Measurements from ENCODE around the gene BCL11B. TPM values are rescaled to one million over a fixed set of nuclear protein-coding genes. Genes with fewer than 3 reads are reported as not detected.

Gene BCL11B
- total RNA-seq, 1 experiment from 2014 or later, result 0.21 TPM

DNA sequence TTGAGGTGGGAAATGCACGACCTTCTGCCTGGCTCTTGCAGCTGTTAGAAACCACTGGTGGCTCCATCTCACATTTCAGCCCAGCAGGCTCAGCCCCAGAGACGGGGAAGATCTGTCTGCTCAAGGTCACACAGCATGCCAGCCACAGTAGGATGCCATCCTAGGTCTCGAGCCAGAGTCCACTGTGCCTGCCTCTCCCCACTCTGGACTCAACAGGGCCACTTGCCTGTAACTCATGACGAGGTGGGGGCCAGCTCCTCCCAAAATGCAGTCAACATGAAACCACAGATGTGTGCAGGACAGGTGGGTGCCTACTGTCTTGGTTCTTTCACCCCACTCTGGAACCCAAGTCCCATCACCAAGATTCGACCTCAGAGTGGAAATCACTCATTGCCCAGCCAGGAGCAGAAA lies 23.2 kb downstream of the BCL11B start:
- no peak for DNase-seq (ENCODE audit: low read depth, low spot score)
- in situ Hi-C loops (cut with HindIII; ENCODE audit: low pct_unique_long_range_greater_than_20kb, low sequenced_read_pairs), result no loop called here

DNA sequence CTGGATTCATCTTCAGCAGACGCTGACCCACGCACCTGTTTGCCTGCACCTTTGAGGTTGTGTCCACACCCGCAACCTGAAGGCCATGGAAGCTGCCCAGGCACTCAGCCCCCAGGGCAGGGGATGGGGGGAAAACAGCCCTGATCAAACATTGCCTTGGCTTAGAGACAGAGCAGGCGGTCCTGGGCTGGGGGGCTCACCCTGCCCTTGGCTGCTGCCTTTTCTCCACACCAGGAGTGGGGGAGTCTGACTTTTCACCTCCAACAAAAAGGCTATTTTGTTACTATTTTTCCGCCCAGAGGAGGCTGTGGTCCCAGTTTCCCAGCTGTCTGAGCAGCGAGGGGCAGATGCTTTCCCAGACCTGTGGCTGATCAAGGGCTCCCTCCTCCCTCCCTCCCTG lies 24.2 kb downstream of the BCL11B start:
- in situ Hi-C loops (cut with HindIII; ENCODE audit: low pct_unique_long_range_greater_than_20kb, low sequenced_read_pairs), result no loop called here
- no peak for DNase-seq (ENCODE audit: low read depth, low spot score)

DNA sequence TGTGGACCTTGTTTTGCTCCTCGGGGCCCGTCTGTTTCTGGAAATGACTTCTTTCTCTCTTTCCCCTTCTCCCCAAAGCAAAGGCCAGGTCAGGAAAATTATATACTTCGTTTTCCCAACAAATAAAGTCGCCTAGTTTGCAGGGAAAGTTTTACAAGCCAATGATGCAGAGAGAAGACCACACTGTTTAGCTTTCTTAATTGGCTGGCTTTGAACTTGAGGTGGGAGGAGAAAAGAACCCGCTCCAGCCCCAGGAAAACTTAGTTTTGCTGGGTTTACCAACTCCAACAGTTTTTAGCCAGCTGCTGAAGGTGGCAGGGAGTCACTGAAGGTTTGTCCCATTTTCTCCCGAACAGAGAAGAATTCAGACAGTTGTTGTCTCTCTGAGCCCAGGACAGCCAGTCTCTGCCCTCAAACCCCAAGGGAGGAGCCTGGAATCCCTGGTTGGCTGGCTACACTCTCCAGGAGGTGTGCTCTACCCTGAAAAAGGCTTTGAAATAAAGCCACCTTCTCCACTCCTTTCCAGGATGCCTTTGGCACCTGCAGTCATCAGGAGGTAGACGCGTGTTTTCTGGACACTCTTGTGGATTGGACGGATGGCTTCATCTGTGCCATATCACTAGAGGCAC lies 24.8 kb downstream of the BCL11B start:
- DNase-seq (ENCODE audit: low read depth, low spot score), result no peak
- in situ Hi-C loops (cut with HindIII; ENCODE audit: low pct_unique_long_range_greater_than_20kb, low sequenced_read_pairs), result no loop called here

DNA sequence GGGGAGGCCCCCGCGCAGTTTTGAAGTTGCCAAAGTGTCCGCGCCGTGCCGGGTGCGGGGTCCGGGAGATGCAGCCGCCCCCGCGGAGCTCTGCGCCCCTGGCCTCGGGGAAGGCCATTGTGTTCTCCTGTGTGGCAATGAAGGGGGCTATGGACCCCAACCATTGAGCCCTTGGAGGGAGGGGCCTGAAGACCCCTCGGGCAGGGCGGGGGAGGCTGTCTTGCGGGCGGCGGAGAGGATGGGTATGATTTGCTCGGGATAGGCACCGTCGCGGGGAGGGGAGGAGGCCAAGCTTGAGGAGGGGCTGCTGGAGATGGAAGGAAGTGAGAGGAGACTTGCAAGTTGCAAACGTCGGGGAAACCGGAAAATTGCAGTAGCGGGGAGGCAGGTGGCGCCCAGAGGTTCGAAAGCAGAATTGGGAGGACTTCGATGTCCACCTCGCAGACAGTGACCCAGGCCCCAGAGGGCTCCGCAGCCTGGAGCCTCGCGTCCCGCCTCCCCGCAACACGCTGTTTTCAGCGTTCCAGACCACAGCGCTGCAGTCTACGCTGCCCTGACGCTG lies 25.4 kb downstream of the BCL11B start:
- in situ Hi-C loops (cut with HindIII; ENCODE audit: low pct_unique_long_range_greater_than_20kb, low sequenced_read_pairs), result no loop called here
- DNase-seq (ENCODE audit: low read depth, low spot score), result no peak

DNA sequence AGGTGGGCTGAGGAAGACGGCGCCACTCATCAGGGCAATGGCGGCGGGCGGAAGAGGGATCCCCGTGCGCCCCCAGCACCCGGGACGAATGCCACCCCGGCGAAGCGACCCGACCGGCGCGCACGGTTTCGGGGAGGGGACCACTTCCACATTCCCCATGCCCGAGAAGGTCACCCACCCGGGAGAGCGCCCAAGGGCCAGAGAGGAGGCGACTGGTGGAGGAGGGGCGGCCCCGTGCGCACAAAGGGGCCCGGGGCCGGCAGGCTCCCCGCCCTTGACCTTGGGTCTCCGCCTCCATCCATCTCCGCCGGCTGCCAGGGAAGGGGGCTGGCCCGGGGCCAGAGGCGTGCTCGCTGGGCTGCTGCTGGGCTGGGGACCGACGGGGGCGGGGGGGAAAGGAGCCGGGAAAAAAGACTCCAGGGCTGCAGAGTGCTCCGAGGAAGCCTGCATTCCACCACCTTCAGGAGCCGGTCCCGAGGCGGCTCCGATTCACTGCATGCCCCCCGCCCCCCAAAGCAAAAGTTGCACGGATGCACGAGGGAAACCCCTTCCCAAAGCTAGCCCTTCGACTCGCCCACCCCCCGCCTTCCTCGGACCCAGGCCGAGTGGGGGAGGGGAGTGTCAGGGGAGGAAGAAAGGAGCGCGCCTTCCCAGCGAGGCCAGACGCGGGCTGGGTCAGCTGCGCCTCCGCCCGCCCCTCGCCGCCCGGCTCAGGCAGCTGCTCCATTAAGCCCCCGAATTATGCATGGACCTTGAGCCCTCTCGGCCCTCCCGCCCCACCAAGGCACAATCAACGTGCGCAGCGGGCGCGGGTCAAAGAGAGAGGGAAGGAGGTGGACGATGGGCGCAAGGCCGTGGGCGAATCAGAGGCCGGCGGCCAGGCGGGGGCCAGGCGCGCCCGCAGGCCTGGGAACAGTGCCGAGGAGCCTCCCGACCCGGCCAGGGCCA lies 26.2 kb downstream of the BCL11B start:
- no peak for DNase-seq (ENCODE audit: low read depth, low spot score)
- in situ Hi-C loops (cut with HindIII; ENCODE audit: low pct_unique_long_range_greater_than_20kb, low sequenced_read_pairs), result no loop called here

DNA sequence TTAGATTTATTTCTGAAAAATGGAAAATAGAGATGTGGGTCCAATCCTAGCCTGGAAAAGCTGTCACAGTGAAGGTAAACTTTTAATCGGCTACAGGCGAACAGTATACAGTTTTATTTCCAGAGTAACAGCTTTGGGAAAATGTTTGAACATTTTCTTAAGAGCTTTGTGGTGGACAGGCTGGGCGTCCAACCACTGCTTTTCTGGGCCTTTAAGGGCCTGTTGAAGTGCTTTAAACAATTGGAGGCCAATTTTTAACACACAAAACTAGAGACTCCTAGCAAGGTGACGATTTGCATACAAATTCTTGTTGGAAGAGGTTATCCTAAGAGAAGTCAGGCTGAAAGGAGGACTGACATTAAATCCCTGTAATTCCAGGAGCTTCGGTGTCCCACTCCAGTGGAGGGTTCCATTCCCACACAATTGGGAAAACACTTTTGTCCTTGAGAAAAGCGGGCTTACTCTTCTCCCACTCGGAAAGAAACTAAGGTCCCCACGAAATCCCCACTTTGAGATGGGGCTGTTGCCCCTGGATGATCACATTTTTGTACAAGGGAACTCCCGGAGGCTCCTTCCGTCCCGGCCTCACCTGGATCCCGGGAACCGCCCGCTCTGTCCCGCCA lies 26.9 kb downstream of the BCL11B start:
- no peak for DNase-seq (ENCODE audit: low read depth, low spot score)
- in situ Hi-C loops (cut with HindIII; ENCODE audit: low pct_unique_long_range_greater_than_20kb, low sequenced_read_pairs), result no loop called here

DNA sequence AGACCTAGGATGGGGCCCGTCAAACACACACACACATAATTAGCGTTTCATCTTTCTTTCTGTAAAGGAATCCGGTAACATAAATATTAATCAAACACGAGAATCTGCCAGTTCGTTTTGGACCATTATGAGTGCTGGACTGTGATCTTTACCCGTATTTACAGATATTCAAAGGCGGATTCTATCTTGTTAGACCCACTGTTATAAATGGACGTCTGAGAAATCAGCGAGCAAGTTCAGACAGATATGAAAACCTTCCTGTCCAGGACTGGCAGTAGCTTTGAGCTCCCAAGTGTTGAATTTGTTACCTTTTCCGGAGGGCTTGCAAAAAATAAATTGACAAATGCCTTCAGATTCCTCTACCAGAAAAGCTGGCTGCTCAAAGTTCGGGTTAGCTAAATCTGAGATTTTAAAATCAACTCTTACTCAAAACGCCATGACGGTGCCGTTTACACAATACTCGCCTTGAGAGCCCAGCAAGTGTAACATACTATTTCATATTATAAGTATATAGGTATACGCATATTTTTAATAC lies 27.6 kb downstream of the BCL11B start:
- DNase-seq (ENCODE audit: low read depth, low spot score), result no peak

DNA sequence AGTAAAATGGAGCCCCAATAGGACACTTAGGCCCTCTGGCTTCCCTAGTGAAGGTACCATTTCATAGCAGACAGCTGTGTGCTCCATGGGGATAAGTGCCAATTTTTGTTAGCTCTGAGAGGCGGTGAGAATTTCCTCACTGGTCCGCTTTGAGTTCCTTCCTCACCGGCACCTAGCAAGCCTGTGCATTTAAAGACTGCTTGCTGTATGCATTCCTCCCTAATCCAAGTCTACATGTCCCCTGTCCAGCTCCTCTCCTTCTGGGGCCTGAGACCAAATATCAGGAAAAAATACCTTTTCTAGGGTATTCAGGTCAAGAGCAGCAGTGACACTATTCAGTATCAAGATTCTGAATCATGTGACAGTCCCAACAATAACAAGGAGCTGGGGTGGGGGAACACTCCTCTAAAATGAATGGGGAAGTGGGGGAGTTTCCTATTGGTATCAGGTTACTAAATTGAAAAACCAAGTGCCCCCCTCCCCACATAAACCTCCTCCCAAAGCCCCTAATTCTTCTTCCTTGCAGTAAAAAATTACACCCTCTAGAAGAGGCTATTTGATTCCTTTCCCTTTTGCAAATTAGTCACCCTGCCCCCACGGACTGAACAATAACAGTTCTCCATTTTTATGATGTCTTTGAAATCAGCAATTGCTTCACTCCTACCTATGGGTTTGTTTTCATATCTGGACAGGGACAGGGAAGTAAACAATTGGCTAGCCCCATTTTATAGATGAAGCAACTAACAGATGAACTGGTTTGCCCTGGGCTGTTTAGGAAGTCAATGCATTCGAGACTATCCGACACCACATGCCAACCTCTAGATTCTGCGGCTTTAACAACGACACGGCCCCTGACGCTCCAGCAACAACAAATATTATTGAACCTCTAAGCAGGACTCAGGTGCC lies 28.9 kb downstream of the BCL11B start:
- in situ Hi-C loops (cut with HindIII; ENCODE audit: low pct_unique_long_range_greater_than_20kb, low sequenced_read_pairs), result no loop called here
- DNase-seq (ENCODE audit: low read depth, low spot score), result no peak

More for the DNA sequence above, 27.6 kb downstream of the BCL11B start:
- in situ Hi-C loops (cut with HindIII; ENCODE audit: low pct_unique_long_range_greater_than_20kb, low sequenced_read_pairs), result no loop called here

DNA sequence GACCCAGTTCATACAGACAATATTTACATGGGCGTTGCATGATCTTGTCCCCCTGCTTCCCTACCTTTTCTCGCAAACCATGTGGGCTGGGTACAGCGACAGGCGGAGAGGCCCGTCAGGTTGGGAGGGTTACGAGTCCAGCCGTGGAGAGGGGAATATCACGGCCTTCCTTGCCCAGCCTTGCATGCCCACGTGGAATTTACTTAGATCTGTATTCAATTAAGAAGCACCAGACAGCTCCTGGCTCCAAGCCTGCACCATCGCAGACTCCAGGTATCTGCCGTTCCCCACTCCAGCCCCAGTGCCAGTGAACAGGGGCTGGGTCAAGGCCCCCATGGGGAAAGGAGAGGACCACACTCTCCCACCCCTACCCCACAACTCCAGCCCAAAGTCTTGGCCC lies 29.8 kb downstream of the BCL11B start:
- in situ Hi-C loops (cut with HindIII; ENCODE audit: low pct_unique_long_range_greater_than_20kb, low sequenced_read_pairs), result no loop called here
- DNase-seq (ENCODE audit: low read depth, low spot score), result no peak

DNA sequence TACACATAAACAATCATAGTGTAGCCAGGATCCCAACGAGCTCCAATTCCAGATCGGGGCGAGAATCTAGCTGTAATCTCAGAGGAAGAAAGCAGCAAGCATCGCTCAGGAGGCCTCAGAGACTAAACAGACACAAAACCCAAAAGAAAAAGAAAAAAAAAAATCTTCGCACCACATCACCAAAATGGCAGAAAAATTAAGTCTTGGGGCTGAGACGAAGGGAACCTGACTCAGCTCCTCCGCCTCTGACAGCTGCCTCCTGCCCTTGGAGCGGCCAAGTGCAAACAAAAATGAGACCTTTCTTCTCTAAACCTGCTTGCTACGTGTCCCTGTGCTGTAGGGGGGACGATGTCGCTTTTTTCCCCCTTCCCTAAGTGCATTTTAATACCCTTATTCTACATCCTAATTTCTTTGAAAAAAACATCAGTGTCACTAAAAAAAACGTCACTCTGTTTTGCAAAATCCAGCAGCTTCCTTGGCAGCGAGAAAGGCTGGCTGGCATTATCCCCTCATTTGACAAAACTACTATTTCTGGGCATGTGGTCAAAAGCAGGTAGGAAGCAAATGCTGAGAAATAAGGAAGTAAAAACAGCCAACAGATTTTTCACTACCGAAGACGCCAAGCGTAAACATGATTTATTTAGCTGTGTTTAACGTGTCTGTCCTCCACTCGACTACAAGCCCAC lies 30.5 kb downstream of the BCL11B start:
- no peak for DNase-seq (ENCODE audit: low read depth, low spot score)
- in situ Hi-C loops (cut with HindIII; ENCODE audit: low pct_unique_long_range_greater_than_20kb, low sequenced_read_pairs), result no loop called here

DNA sequence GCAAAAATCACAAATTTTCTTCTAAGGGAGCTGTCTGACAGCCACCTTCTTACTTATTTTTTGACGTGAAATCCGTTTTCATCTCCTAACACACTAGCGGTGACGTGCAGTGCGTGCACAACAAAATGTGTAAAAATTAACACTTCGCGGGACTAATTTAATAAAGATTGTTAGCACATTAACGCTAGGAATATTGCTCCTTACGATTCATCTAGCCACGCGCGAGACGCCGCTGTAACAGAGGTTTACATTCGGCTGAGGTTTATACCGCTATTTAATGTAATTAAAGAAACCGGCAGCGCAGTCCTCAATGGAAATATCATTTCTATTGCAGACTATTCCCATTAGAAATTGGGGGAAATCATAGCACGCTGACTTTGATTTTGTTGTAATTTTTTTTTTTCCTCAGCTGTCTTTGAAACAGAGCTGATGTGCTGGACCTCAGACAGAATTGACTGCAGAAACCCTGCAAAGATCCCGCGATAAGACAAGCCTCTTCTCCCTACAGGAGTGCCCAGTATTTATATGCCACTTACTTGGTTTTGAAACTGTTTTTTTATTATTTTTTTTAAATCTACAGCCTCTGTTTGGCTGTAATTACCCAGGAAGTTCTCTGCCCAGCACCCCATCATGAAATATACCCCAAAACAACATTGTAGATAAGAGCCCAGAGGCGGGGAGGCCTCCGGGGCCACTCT lies 31.2 kb downstream of the BCL11B start:
- DNase-seq (ENCODE audit: low read depth, low spot score), result no peak
- in situ Hi-C loops (cut with HindIII; ENCODE audit: low pct_unique_long_range_greater_than_20kb, low sequenced_read_pairs), result no loop called here

DNA sequence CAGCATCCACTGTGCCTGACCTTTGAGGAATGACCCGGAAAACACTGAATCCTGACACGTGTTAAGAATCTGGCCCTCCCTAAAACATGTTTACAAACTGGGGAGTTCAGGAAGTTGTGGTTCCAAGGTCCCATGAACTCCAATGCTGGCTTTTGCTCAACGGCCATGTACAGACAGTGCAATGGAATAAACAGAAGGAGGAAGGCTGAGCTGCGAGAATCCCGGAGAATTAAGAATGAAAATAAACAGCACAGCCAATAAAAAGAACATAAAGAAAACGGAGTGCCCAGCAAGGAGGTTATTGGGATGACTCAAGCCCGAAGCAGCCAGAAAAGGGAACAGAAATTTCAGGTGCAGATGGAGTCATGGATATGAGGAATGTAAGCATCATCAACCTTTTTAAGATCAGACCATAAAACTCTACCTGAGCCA lies 32.3 kb downstream of the BCL11B start:
- DNase-seq (ENCODE audit: low read depth, low spot score), result no peak
- in situ Hi-C loops (cut with HindIII; ENCODE audit: low pct_unique_long_range_greater_than_20kb, low sequenced_read_pairs), result no loop called here

DNA sequence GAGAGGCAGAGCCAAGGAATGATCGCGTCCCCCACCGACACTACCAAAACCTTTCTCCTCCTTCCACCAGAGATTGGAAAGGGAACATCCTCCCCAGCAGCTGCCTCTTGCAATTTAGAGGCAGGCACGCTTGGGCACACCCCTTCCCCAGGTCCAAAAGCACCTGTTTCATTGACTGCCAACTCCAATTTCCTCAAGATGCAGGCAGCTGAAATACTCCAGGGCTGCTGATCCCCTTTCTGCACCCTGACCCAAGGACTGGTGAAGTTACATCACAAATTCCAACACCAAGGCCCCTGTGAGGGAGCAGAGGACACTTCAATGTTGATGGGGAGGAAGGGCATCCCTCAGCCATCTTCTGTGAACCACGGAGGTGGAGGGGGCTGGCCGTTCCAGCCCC lies 33.8 kb downstream of the BCL11B start:
- no peak for DNase-seq (ENCODE audit: low read depth, low spot score)
- in situ Hi-C loops (cut with HindIII; ENCODE audit: low pct_unique_long_range_greater_than_20kb, low sequenced_read_pairs), result no loop called here

DNA sequence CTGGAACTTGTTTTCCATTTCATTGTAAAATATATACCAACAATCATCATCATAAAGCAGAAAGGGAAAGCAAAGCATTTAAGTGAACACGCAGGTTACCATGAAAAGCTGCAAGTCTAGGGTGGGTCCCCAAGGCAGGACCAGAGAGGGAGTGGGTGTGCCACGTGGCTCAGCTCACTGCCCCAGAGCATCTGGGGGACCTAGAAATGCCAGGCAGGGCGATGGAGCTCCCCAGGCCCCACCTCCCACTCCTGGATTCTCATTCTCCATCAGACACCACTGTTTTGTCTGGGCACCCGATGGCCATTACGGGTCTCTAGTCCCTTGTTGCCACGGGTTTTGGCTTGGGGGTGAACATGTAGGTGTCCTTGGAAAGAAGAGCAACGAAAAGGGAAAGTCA lies 34.7 kb downstream of the BCL11B start:
- in situ Hi-C loops (cut with HindIII; ENCODE audit: low pct_unique_long_range_greater_than_20kb, low sequenced_read_pairs), result no loop called here
- DNase-seq (ENCODE audit: low read depth, low spot score), result no peak

DNA sequence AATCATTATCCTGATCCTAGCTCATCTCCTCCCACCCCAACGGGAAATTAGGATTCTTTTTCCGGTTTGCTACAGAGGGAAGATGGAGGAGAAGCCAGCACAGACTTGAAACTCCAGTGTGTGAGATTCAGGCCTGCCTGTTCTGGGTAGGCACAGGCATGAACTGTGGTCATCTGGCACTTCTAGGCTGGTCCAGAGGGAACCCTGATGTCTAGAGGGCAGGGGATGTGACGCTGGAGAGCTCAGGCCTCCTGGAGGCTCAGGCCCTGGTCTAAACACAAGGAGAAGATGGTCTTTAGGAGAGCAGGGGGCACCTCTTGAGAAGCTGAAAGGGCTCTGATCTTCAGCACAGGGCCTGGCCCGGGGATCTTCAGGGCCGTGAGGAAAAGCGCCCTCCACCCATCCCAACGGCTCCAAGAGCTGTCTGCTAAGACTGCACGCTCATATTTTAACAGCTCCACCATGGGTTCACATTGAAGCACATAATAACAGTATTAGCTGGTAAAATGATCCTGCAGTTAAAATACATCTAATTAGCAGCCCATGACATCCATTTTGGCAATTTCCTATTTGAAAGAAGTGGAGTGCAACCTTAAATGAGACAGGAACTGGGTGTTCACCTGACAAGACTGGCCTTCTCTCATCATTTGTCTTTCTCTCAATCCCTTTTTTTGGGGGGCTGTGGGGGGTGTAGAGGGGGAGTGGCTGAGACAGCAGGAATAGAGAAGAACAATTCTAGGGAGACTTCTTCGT lies 35.4 kb downstream of the BCL11B start:
- DNase-seq (ENCODE audit: low read depth, low spot score), result no peak
- in situ Hi-C loops (cut with HindIII; ENCODE audit: low pct_unique_long_range_greater_than_20kb, low sequenced_read_pairs), result no loop called here

All from SK-MEL-5 (cell line).